ENCODE measurements around the gene CACFD1. TPM values are rescaled to one million over a fixed set of nuclear protein-coding genes. Genes with fewer than 3 reads are reported as not detected.

The CACFD1 gene
- polyA plus RNA-seq, 1 donor: 18.5 TPM

GRCh38 chr9:133464638-133465037 lies 4.9 kb downstream of the CACFD1 start:
- no peak for DNase-seq

GRCh38 chr9:133465984-133466383 lies 6.2 kb downstream of the CACFD1 start:
- no peak for DNase-seq

GRCh38 chr9:133467101-133467500 lies 7.3 kb downstream of the CACFD1 start:
- DNase-seq: no peak

GRCh38 chr9:133468374-133468773 lies 8.6 kb downstream of the CACFD1 start:
- DNase-seq: no peak

GRCh38 chr9:133468777-133469421 lies 9.1 kb downstream of the CACFD1 start:
- no peak for DNase-seq

- DNase-seq: no peak
These were observed 10.7 kb downstream of the CACFD1 start for GRCh38 chr9:133470427-133470924.

- DNase-seq: no peak
These were observed 11.2 kb downstream of the CACFD1 start for GRCh38 chr9:133470988-133471387.

- DNase-seq: no peak
These were observed 11.9 kb downstream of the CACFD1 start for GRCh38 chr9:133471551-133472276.

GRCh38 chr9:133472277-133472645 lies 12.5 kb downstream of the CACFD1 start:
- DNase-seq: no peak

GRCh38 chr9:133472753-133473378 lies 13.1 kb downstream of the CACFD1 start:
- DNase-seq: no peak

GRCh38 chr9:133473743-133474142 lies 14.0 kb downstream of the CACFD1 start:
- DNase-seq: no peak

GRCh38 chr9:133474215-133474614 lies 14.4 kb downstream of the CACFD1 start:
- no peak for DNase-seq

GRCh38 chr9:133474853-133475252 lies 15.1 kb downstream of the CACFD1 start:
- DNase-seq: no peak

- no peak for DNase-seq
These were observed 15.7 kb downstream of the CACFD1 start for GRCh38 chr9:133475292-133476012.

GRCh38 chr9:133476036-133476931 lies 16.5 kb downstream of the CACFD1 start:
- DNase-seq: no peak

- DNase-seq: no peak
These were observed 17.2 kb downstream of the CACFD1 start for GRCh38 chr9:133476941-133477340.

GRCh38 chr9:133477461-133477860 lies 17.7 kb downstream of the CACFD1 start:
- no peak for DNase-seq

- no peak for DNase-seq
These were observed 18.4 kb downstream of the CACFD1 start for GRCh38 chr9:133477992-133478850.

GRCh38 chr9:133478851-133479711 lies 19.3 kb downstream of the CACFD1 start, which contains the start of gene SLC2A6:
Gene SLC2A6, minus strand, starts transcription at chr9:133479099. Its CDS starts 40 bp downstream, at chr9:133479059.
- DNase-seq: peak; percentile 82

- DNase-seq: no peak
These were observed 23.8 kb downstream of the CACFD1 start for GRCh38 chr9:133483611-133484010.
